HEK293 (cell line): Measurements from ENCODE around the gene KRT78.

ENCODE experiments used
- HOXC10 ChIP-seq: sonication (generic); formaldehyde crosslinking; IDR thresholded peaks from 2 replicates; pipeline ENCODE4 v1.8.1; 2023; ENCODE audit warnings: mild to moderate bottlenecking, missing genetic modification reagents
- SP2 ChIP-seq: fragments of 450-650 bp; formaldehyde crosslinking; IDR thresholded peaks from 2 replicates; pipeline ENCODE4 v1.5.1; 2016; ENCODE audit warnings: missing biosample characterization, missing genetic modification characterization
- ZNF174 ChIP-seq: fragments of 450-650 bp; formaldehyde crosslinking; IDR thresholded peaks from 2 replicates; pipeline ENCODE4 v1.5.0; 2017; ENCODE audit warnings: missing biosample characterization, mild to moderate bottlenecking, missing genetic modification characterization
- ZNF239 ChIP-seq: fragments of 450-650 bp; formaldehyde crosslinking; IDR thresholded peaks from 2 replicates; pipeline ENCODE4 v1.5.1; 2016; ENCODE audit warnings: missing biosample characterization, missing genetic modification characterization
- ZNF510 ChIP-seq: fragments of 450-650 bp; formaldehyde crosslinking; IDR thresholded peaks from 2 replicates; pipeline ENCODE4 v1.5.1; 2018; ENCODE audit warnings: mild to moderate bottlenecking, missing genetic modification characterization, missing biosample characterization; ENCODE audit not compliant: insufficient replicate concordance
- ZNF654 ChIP-seq: fragments of 450-650 bp; formaldehyde crosslinking; IDR thresholded peaks from 2 replicates; pipeline ENCODE4 v1.5.1; 2016; ENCODE audit warnings: low read depth, missing biosample characterization, missing genetic modification characterization
- ZSCAN30 ChIP-seq: fragments of 450-650 bp; IDR thresholded peaks from 2 replicates; pipeline ENCODE4 v1.5.1; 2018; ENCODE audit warnings: missing biosample characterization, mild to moderate bottlenecking, missing genetic modification characterization, moderate library complexity
- TF ChIP-seq, protein P1 (sequence below): fragments of 450-650 bp; formaldehyde crosslinking; IDR thresholded peaks from 2 replicates; pipeline ENCODE4 v1.5.1; 2016; ENCODE audit warnings: missing biosample characterization, missing genetic modification characterization
- TF ChIP-seq, protein P2 (sequence below): fragments of 450-650 bp; formaldehyde crosslinking; IDR thresholded peaks from 2 replicates; pipeline ENCODE4 v1.5.1; 2016; ENCODE audit warnings: missing biosample characterization, missing genetic modification characterization
- TF ChIP-seq, protein P3 (sequence below): fragments of 450-650 bp; formaldehyde crosslinking; IDR thresholded peaks from 2 replicates; pipeline ENCODE4 v1.5.1; 2016; ENCODE audit warnings: missing biosample characterization, missing genetic modification characterization, low read depth
- TF ChIP-seq, protein P4 (sequence below): fragments of 450-650 bp; formaldehyde crosslinking; IDR thresholded peaks from 2 replicates; pipeline ENCODE4 v1.5.1; 2016; ENCODE audit warnings: missing biosample characterization, missing genetic modification characterization
- TF ChIP-seq, protein P5 (sequence below): fragments of 450-650 bp; formaldehyde crosslinking; IDR thresholded peaks from 2 replicates; pipeline ENCODE4 v1.5.1; 2016; ENCODE audit warnings: missing biosample characterization, missing genetic modification characterization, low read depth
- TF ChIP-seq, protein P6 (sequence below): fragments of 450-650 bp; formaldehyde crosslinking; IDR thresholded peaks from 2 replicates; pipeline ENCODE4 v1.5.1; 2017; ENCODE audit warnings: missing biosample characterization, missing genetic modification characterization
- TF ChIP-seq, protein P7 (sequence below): sonication (generic); formaldehyde crosslinking; IDR thresholded peaks from 2 replicates; pipeline ENCODE4 v1.8.1; 2022; ENCODE audit warnings: mild to moderate bottlenecking, moderate library complexity, missing genetic modification reagents

DNA sequence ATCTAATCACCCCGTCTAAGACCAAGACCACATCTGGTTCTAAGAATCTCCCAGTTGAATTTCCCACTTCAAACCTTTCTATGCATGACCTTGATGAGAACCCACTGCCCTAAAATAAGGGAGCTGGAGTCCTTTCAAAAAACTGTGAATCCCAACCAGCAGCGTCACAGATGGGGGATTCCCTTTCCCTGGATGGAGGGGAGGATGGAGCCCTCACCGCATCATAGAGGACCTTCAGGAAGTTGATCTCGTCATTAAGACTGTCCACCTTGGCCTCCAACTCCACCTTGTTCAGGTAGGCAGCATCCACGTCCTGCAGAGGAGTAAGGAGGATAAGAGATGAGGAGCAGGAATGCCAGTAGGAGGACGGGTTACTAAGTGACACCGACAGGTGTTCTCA, 39.6 kb downstream of the KRT78 start:
- TF ChIP-seq SP2 (tag by site-specific recombination) = no peak
- TF ChIP-seq ZNF654 (tag by site-specific recombination) = no peak
- TF ChIP-seq, protein P1, sequence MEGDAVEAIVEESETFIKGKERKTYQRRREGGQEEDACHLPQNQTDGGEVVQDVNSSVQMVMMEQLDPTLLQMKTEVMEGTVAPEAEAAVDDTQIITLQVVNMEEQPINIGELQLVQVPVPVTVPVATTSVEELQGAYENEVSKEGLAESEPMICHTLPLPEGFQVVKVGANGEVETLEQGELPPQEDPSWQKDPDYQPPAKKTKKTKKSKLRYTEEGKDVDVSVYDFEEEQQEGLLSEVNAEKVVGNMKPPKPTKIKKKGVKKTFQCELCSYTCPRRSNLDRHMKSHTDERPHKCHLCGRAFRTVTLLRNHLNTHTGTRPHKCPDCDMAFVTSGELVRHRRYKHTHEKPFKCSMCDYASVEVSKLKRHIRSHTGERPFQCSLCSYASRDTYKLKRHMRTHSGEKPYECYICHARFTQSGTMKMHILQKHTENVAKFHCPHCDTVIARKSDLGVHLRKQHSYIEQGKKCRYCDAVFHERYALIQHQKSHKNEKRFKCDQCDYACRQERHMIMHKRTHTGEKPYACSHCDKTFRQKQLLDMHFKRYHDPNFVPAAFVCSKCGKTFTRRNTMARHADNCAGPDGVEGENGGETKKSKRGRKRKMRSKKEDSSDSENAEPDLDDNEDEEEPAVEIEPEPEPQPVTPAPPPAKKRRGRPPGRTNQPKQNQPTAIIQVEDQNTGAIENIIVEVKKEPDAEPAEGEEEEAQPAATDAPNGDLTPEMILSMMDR = no peak
- TF ChIP-seq, protein P2, sequence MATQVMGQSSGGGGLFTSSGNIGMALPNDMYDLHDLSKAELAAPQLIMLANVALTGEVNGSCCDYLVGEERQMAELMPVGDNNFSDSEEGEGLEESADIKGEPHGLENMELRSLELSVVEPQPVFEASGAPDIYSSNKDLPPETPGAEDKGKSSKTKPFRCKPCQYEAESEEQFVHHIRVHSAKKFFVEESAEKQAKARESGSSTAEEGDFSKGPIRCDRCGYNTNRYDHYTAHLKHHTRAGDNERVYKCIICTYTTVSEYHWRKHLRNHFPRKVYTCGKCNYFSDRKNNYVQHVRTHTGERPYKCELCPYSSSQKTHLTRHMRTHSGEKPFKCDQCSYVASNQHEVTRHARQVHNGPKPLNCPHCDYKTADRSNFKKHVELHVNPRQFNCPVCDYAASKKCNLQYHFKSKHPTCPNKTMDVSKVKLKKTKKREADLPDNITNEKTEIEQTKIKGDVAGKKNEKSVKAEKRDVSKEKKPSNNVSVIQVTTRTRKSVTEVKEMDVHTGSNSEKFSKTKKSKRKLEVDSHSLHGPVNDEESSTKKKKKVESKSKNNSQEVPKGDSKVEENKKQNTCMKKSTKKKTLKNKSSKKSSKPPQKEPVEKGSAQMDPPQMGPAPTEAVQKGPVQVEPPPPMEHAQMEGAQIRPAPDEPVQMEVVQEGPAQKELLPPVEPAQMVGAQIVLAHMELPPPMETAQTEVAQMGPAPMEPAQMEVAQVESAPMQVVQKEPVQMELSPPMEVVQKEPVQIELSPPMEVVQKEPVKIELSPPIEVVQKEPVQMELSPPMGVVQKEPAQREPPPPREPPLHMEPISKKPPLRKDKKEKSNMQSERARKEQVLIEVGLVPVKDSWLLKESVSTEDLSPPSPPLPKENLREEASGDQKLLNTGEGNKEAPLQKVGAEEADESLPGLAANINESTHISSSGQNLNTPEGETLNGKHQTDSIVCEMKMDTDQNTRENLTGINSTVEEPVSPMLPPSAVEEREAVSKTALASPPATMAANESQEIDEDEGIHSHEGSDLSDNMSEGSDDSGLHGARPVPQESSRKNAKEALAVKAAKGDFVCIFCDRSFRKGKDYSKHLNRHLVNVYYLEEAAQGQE (tag by site-specific recombination) = no peak
- TF ChIP-seq, protein P3, sequence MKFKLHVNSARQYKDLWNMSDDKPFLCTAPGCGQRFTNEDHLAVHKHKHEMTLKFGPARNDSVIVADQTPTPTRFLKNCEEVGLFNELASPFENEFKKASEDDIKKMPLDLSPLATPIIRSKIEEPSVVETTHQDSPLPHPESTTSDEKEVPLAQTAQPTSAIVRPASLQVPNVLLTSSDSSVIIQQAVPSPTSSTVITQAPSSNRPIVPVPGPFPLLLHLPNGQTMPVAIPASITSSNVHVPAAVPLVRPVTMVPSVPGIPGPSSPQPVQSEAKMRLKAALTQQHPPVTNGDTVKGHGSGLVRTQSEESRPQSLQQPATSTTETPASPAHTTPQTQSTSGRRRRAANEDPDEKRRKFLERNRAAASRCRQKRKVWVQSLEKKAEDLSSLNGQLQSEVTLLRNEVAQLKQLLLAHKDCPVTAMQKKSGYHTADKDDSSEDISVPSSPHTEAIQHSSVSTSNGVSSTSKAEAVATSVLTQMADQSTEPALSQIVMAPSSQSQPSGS (tag by site-specific recombination) = no peak
- TF ChIP-seq ZNF510 (tag by site-specific recombination) = no peak
- TF ChIP-seq, protein P4, sequence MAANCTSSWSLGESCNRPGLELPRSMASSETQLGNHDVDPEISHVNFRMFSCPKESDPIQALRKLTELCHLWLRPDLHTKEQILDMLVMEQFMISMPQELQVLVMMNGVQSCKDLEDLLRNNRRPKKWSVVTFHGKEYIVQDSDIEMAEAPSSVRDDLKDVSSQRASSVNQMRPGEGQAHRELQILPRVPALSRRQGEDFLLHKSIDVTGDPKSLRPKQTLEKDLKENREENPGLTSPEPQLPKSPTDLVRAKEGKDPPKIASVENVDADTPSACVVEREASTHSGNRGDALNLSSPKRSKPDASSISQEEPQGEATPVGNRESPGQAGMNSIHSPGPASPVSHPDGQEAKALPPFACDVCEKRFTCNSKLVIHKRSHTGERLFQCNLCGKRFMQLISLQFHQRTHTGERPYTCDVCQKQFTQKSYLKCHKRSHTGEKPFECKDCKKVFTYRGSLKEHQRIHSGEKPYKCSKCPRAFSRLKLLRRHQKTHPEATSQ (tag by site-specific recombination) = no peak
- no peak for TF ChIP-seq ZSCAN30
- no peak for TF ChIP-seq ZNF239 (tag by site-specific recombination)
- TF ChIP-seq HOXC10 (CRISPR knock-in tag) = no peak
- TF ChIP-seq, protein P5, sequence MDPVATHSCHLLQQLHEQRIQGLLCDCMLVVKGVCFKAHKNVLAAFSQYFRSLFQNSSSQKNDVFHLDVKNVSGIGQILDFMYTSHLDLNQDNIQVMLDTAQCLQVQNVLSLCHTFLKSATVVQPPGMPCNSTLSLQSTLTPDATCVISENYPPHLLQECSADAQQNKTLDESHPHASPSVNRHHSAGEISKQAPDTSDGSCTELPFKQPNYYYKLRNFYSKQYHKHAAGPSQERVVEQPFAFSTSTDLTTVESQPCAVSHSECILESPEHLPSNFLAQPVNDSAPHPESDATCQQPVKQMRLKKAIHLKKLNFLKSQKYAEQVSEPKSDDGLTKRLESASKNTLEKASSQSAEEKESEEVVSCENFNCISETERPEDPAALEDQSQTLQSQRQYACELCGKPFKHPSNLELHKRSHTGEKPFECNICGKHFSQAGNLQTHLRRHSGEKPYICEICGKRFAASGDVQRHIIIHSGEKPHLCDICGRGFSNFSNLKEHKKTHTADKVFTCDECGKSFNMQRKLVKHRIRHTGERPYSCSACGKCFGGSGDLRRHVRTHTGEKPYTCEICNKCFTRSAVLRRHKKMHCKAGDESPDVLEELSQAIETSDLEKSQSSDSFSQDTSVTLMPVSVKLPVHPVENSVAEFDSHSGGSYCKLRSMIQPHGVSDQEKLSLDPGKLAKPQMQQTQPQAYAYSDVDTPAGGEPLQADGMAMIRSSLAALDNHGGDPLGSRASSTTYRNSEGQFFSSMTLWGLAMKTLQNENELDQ (tag by site-specific recombination) = no peak
- TF ChIP-seq, protein P6, sequence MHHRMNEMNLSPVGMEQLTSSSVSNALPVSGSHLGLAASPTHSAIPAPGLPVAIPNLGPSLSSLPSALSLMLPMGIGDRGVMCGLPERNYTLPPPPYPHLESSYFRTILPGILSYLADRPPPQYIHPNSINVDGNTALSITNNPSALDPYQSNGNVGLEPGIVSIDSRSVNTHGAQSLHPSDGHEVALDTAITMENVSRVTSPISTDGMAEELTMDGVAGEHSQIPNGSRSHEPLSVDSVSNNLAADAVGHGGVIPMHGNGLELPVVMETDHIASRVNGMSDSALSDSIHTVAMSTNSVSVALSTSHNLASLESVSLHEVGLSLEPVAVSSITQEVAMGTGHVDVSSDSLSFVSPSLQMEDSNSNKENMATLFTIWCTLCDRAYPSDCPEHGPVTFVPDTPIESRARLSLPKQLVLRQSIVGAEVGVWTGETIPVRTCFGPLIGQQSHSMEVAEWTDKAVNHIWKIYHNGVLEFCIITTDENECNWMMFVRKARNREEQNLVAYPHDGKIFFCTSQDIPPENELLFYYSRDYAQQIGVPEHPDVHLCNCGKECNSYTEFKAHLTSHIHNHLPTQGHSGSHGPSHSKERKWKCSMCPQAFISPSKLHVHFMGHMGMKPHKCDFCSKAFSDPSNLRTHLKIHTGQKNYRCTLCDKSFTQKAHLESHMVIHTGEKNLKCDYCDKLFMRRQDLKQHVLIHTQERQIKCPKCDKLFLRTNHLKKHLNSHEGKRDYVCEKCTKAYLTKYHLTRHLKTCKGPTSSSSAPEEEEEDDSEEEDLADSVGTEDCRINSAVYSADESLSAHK (tag by site-specific recombination) = no peak
- TF ChIP-seq, protein P7, sequence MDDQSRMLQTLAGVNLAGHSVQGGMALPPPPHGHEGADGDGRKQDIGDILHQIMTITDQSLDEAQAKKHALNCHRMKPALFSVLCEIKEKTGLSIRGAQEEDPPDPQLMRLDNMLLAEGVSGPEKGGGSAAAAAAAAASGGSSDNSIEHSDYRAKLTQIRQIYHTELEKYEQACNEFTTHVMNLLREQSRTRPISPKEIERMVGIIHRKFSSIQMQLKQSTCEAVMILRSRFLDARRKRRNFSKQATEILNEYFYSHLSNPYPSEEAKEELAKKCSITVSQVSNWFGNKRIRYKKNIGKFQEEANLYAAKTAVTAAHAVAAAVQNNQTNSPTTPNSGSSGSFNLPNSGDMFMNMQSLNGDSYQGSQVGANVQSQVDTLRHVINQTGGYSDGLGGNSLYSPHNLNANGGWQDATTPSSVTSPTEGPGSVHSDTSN (CRISPR knock-in tag) = no peak
- no peak for TF ChIP-seq ZNF174 (tag by site-specific recombination)
